Keratinocyte (primary cell): ENCODE results near the gene CCDC157. TPM values are rescaled to one million over a fixed set of nuclear protein-coding genes. Genes with fewer than 3 reads are reported as not detected.

Source experiments
- DNase-seq: peaks from one replicate; pipeline ENCODE4 v3.0.0-alpha.2; 2011; ENCODE audit warnings: low read depth, missing footprints, low spot score
- FAIRE-seq: peaks from 2 replicates; lab custom pipeline; 2011; peaks lifted over from hg19 to GRCh38; lab: Jason Lieb, UNC
- H2AFZ ChIP-seq: 2 replicates; pipeline ENCODE4 v1.6.0; 2012; ENCODE audit warnings: low read length, control low read depth, inconsistent platforms; ENCODE audit not compliant: control insufficient read depth
- H3K27ac ChIP-seq: 2 replicates; pipeline ENCODE4 v1.5.1; 2011; ENCODE audit warnings: low read length; ENCODE audit not compliant: control insufficient read depth, insufficient read depth
- H3K27me3 ChIP-seq: 3 replicates; pipeline ENCODE4 v1.6.0; 2011; ENCODE audit warnings: low read length; ENCODE audit not compliant: control insufficient read depth, insufficient read depth; ENCODE audit errors: extremely low read depth
- H3K36me3 ChIP-seq, 2 experiments: 2 replicates in 1 of 2; 3 replicates in 1 of 2; pipeline ENCODE4 v1.5.1; 2011; ENCODE audit warnings: low read length in 2 of 2, mild to moderate bottlenecking in 1 of 2; ENCODE audit not compliant: control insufficient read depth in 2 of 2, insufficient read depth in 2 of 2; ENCODE audit errors: extremely low read depth in 1 of 2
- H3K4me1 ChIP-seq: 3 replicates; pipeline ENCODE4 v1.5.1; 2011; ENCODE audit warnings: low read length; ENCODE audit not compliant: control insufficient read depth, insufficient read depth; ENCODE audit errors: extremely low read depth
- H3K4me2 ChIP-seq: 3 replicates; pipeline ENCODE4 v1.6.0; 2011; ENCODE audit warnings: low read depth, low read length; ENCODE audit not compliant: control insufficient read depth, insufficient read depth; ENCODE audit errors: extremely low read depth
- H3K4me3 ChIP-seq, 3 experiments: fragments of 200-600 bp in 1 of 3; sonication (generic) in 1 of 3; 2 replicates in 2 of 3; 3 replicates in 1 of 3; pipeline ENCODE4 v1.5.1; 2011 to 2016; ENCODE audit warnings: low read length in 3 of 3, mild to moderate bottlenecking in 3 of 3, control low read depth in 2 of 3, inconsistent platforms in 1 of 3, low read depth in 1 of 3, mixed read lengths in 1 of 3, mixed run types in 1 of 3, moderate library complexity in 1 of 3; ENCODE audit not compliant: control insufficient read depth in 2 of 3, insufficient read depth in 2 of 3; ENCODE audit errors: extremely low read depth in 1 of 3
- H3K79me2 ChIP-seq: 2 replicates; pipeline ENCODE4 v1.6.0; 2012; ENCODE audit warnings: low read length; ENCODE audit not compliant: control insufficient read depth, insufficient read depth
- H3K9ac ChIP-seq: 3 replicates; pipeline ENCODE4 v1.6.0; 2011; ENCODE audit warnings: low read length; ENCODE audit not compliant: control insufficient read depth, insufficient read depth; ENCODE audit errors: extremely low read depth
- H3K9me1 ChIP-seq: 3 replicates; pipeline ENCODE4 v1.6.0; 2011; ENCODE audit warnings: low read length; ENCODE audit not compliant: control insufficient read depth, insufficient read depth; ENCODE audit errors: extremely low read depth
- H3K9me3 ChIP-seq: 2 replicates; pipeline ENCODE4 v1.5.1; 2012; ENCODE audit warnings: low read depth, low read length; ENCODE audit not compliant: control insufficient read depth
- H4K20me1 ChIP-seq: 3 replicates; pipeline ENCODE4 v1.6.0; 2011; ENCODE audit warnings: low read length; ENCODE audit not compliant: control insufficient read depth, insufficient read depth; ENCODE audit errors: extremely low read depth
- EZH2 ChIP-seq: IDR thresholded peaks from one replicate; pipeline ENCODE4 v1.6.1; 2012; ENCODE audit warnings: inconsistent platforms, mild to moderate bottlenecking, low read length, moderate library complexity
- dilution Hi-C: fragments of 300-500 bp; cut with MboI; formaldehyde crosslinking; loops from one replicate; pipeline ENCODE4 v1.7.0; 2020; ENCODE audit warnings: low sequenced_read_pairs; ENCODE audit not compliant: extremely low pct_ligation_motif_present
- polyA plus RNA-seq, 5 experiments: library from polyadenylated mRNA; depleted of rRNA in 3 of 5; stranded (reverse) in 3 of 5; stranded (forward) in 1 of 5; unstranded in 1 of 5; fragments of >200 nt; gene quantifications; 1 replicate in 1 of 5; 2 replicates in 3 of 5; 3 replicates in 1 of 5; pipeline versions ENCODE4 v1.2.1 to v1.2.3, GENCODE V29; 2011 to 2012; ENCODE audit warnings: missing spikeins in 2 of 5, low read depth in 1 of 5, low replicate concordance in 1 of 5
- TF ChIP-seq, protein P1 (sequence below), 3 experiments: IDR thresholded peaks in 1 of 3; conservative IDR thresholded peaks in 1 of 3; optimal IDR thresholded peaks in 1 of 3; 2 replicates in 2 of 3; 3 replicates in 1 of 3; pipeline versions ENCODE3 to v1.5.1; 2011; ENCODE audit warnings: low read length in 3 of 3, mild to moderate bottlenecking in 3 of 3, moderate library complexity in 2 of 3, control low read depth in 1 of 3, inconsistent platforms in 1 of 3; ENCODE audit not compliant: insufficient read depth in 2 of 3; ENCODE audit errors: extremely low read depth in 1 of 3

The CCDC157 gene
- polyA plus RNA-seq, 1 donor (not counting 4 experiments of a cell fraction or from before 2014, with no cell fraction given), result 1.3 TPM

DNA sequence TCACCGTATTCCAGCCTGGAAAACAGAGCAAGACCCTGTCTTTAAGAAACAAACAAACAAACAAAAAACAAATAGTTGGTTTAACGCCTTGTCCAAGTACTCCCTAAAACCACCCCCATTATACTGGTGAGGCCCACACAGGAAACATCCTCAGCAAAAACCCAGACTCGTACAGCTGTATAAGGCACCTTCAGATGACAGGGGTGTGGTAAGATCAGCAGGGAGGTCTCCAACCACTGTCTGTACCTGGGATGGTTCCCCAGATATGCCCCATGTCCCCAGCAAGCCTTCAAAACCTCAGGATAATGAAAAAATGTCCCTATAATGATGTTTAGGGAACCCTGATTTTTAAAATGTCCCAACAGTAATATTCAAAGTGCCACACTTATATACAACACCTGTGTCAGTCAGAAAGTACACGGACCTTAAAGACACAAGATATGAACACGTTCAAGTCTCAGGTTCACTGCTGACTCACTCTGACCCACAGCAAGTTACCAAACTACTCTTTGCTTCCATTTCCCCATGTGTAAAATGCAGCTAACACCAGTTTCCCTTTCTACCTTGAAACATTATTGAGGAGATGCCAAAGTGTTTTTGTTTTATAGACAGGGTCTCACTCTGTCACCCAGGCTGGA is 9.4 kb upstream of the CCDC157 start:
- Histone ChIP-seq H4K20me1 (peaks cover 2% of the 10 kb centered on the region), H3K4me2 (no peak overlapping the region), H3K9me3 (no peaks in the 10 kb centered on the region), H3K4me1 (no peaks in the 10 kb centered on the region), H2AFZ (no peak overlapping the region), H3K27me3 (no peaks in the 10 kb centered on the region), H3K9me1 (no peaks in the 10 kb centered on the region), H3K79me2 (peaks cover 50% of the 10 kb centered on the region), H3K27ac (no peak overlapping the region), H3K4me3 (no peak overlapping the region), H3K36me3 (peaks cover 40 to 64% of the 10 kb centered on the region in 2 experiments), H3K9ac (no peak overlapping the region)
- DNase-seq, result no peak
- no peak for FAIRE-seq
- TF ChIP-seq, protein P1, sequence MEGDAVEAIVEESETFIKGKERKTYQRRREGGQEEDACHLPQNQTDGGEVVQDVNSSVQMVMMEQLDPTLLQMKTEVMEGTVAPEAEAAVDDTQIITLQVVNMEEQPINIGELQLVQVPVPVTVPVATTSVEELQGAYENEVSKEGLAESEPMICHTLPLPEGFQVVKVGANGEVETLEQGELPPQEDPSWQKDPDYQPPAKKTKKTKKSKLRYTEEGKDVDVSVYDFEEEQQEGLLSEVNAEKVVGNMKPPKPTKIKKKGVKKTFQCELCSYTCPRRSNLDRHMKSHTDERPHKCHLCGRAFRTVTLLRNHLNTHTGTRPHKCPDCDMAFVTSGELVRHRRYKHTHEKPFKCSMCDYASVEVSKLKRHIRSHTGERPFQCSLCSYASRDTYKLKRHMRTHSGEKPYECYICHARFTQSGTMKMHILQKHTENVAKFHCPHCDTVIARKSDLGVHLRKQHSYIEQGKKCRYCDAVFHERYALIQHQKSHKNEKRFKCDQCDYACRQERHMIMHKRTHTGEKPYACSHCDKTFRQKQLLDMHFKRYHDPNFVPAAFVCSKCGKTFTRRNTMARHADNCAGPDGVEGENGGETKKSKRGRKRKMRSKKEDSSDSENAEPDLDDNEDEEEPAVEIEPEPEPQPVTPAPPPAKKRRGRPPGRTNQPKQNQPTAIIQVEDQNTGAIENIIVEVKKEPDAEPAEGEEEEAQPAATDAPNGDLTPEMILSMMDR (optimal IDR thresholded peaks at IDR 0.05 in 1 of 3, IDR thresholded peaks at IDR 0.05 in 1 of 3, conservative IDR thresholded peaks at IDR 0.05 in 1 of 3; ENCODE audit: extremely low read depth in 1 of 3, insufficient read depth in 2 of 3, low read length in 3 of 3), result no peak
- no peak for TF ChIP-seq EZH2
- dilution Hi-C loops, result no loop called here

DNA sequence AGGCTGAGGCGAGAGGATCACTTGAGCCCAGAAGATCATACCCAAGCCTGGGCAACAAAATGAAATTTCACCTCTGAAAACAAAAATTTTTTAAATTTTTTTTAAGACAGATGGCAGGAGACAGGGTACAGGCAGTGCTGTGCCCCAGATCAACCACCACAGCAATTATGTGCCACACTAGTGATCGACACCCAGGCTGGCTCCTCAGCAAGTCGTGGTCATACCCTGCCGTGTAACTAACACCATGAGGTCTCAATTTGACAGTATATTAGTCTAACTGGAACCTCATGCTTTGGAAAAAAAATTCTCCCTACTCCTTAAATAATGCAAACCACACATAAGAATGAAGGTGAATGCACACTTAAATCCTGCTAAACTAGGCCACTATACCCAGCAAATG is 8.4 kb upstream of the CCDC157 start:
- DNase-seq, result no peak
- H3K27me3 ChIP-seq, result no peaks in the 10 kb centered on the region
- no peak overlapping the region for H3K4me3 ChIP-seq
- dilution Hi-C loops, result no loop called here
- H3K9me3 ChIP-seq, result no peaks in the 10 kb centered on the region
- H2AFZ ChIP-seq, result no peak overlapping the region
- H3K9me1 ChIP-seq, result no peaks in the 10 kb centered on the region
- no peaks in the 10 kb centered on the region for H3K4me1 ChIP-seq
- H3K27ac ChIP-seq, result no peak overlapping the region
- FAIRE-seq, result no peak
- TF ChIP-seq, protein P1 (optimal IDR thresholded peaks at IDR 0.05 in 1 of 3, IDR thresholded peaks at IDR 0.05 in 1 of 3, conservative IDR thresholded peaks at IDR 0.05 in 1 of 3; ENCODE audit: extremely low read depth in 1 of 3, insufficient read depth in 2 of 3, low read length in 3 of 3), result no peak
- TF ChIP-seq EZH2, result no peak
- peaks cover 35 to 63% of the 10 kb centered on the region in 2 experiments for H3K36me3 ChIP-seq
- peaks cover 56% of the 10 kb centered on the region for H3K79me2 ChIP-seq
- no peak overlapping the region for H3K9ac ChIP-seq
- H3K4me2 ChIP-seq, result no peak overlapping the region
- H4K20me1 ChIP-seq, result peaks cover 2% of the 10 kb centered on the region
